ENCODE results near the gene LRRC37A.
"Not testable (repeated sequence)": the region's sequence is repeated elsewhere in the genome, so short reads cannot be mapped to it uniquely, and the experiment has no call there.

DNA sequence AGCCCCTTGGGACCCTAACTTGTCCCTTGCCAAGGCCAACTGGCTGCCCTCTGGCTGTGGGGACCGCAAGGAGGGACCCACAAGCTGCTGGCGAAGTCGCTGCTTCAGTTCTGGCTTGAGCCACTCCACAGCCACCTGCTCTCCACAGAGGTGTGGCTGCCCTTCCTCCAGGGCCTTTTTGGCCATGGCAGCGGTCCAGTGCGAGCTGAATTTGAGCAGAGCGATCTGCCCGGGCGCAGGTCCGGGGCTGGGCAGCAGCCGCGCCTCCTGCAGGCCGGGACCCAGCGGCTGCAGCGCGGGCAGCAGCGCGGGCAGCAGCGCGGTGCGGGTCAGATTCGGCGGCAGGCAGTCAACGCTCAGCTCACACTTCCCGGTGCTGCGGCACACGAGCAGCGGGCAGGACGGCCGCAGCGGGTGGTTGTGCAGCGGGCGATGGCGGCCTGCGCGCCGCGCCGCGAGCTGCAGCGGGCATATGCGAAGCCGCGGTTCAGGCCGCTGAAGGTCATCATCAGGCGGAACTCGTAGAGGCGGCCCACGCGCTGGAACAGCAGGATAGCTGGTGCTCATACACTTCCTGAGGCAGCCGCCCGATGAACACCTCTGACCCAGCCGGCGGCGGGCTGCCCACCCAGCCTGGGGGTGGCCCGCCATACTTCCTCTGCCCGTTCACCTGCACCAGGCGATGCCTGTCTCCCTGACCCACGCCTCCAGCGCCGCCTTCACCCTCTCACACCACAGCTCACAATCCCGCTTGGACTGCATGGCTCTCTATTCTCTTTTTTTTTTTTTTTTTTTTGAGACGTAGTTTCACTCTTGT, 34.9 kb upstream of the LRRC37A start:
- not testable (repeated sequence) for TF ChIP-seq POLR2A (IDR thresholded peaks at IDR 0.05; ENCODE audit: low read length); GATA1 (IDR thresholded peaks at IDR 0.05; ENCODE audit: low read depth, low read length)
